ES-I3 (cell line): ENCODE data around the gene MS4A18.

Experiments
- H3K36me3 ChIP-seq: 2 replicates; pipeline ENCODE4 v1.6.1; 2013; ENCODE audit warnings: mild to moderate bottlenecking, low read length, control low read depth, moderate library complexity; ENCODE audit not compliant: insufficient read depth
- H3K4me1 ChIP-seq: 2 replicates; pipeline ENCODE4 v1.6.1; 2013; ENCODE audit warnings: mild to moderate bottlenecking, control low read depth, low read length; ENCODE audit not compliant: insufficient read depth
- H3K9ac ChIP-seq: 2 replicates; pipeline ENCODE4 v1.6.1; 2013; ENCODE audit warnings: low read depth, mild to moderate bottlenecking, low read length, moderate library complexity
- H3K9me3 ChIP-seq: 2 replicates; pipeline ENCODE4 v1.6.1; 2013; ENCODE audit warnings: mild to moderate bottlenecking, low read length, moderate library complexity; ENCODE audit not compliant: control insufficient read depth, insufficient read depth

Gene MS4A18

GRCh38 chr11:60766547-60766946 lies 42.0 kb downstream of the MS4A18 start:
- Histone ChIP-seq H3K36me3 (no peaks in the 10 kb centered on the region), H3K9ac (no peak overlapping the region), H3K9me3 (no peaks in the 10 kb centered on the region), H3K4me1 (peaks cover 2% of the 10 kb centered on the region; the same call in 1 of the 2 replicates)

DNA sequence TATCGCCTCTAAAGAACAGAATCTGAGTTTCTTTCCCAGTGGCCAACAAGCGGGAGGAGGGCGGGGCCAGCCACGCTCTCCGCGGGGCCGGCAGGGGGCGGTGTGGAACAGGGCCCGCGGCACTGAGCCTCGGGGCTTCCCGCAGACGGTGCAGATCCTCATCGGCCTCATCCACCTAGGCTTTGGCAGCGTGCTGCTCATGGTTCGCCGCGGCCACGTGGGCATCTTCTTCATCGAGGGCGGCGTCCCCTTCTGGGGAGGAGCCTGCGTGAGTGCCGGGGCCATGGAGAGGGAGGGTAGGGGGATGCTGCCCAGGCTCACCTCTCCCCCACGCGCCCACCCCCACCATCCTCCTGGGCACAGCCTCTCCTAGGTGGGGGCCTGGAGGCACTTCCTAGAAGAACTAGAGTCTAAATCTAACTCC lies 42.9 kb downstream of the MS4A18 start:
- Histone ChIP-seq H3K9ac (no peak overlapping the region), H3K9me3 (no peaks in the 10 kb centered on the region), H3K4me1 (peaks cover 2% of the 10 kb centered on the region; the same call in 1 of the 2 replicates), H3K36me3 (no peaks in the 10 kb centered on the region)

- H3K36me3 ChIP-seq: no peaks in the 10 kb centered on the region
- H3K9ac ChIP-seq: no peak overlapping the region
These were observed 43.7 kb downstream of the MS4A18 start for GRCh38 chr11:60768202-60768601.

GRCh38 chr11:60769273-60769672 lies 44.8 kb downstream of the MS4A18 start:
- Histone ChIP-seq H3K36me3 (no peaks in the 10 kb centered on the region), H3K9ac (no peak overlapping the region), H3K9me3 (no peaks in the 10 kb centered on the region), H3K4me1 (no peaks in the 10 kb centered on the region)

More at GRCh38 chr11:60768202-60768601, 43.7 kb downstream of the MS4A18 start:
- Histone ChIP-seq H3K9me3 (no peaks in the 10 kb centered on the region), H3K4me1 (no peaks in the 10 kb centered on the region)

DNA sequence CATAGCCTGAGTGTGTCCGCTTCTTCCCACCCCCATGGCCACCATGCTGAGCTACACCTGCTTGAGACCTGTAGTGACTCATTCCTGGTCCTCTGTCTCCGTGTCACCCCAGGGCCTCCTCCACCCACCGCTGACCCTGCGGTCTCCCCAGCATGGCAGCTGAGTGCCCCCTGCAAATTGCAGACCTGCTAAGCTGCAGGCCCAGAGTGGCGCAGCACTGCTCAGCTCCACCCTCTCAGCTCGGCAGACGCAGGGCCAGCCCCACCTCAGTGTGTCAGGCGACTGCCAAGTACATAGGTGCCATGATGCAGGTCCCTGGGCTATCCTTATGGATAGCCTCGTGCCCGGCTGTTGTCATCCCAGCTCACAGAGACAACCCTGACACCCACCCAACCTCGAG lies 45.3 kb downstream of the MS4A18 start:
- no peaks in the 10 kb centered on the region for H3K36me3 ChIP-seq
- H3K9ac ChIP-seq: no peak overlapping the region
- no peaks in the 10 kb centered on the region for H3K9me3 ChIP-seq
- no peaks in the 10 kb centered on the region for H3K4me1 ChIP-seq

GRCh38 chr11:60771146-60771545 lies 46.6 kb downstream of the MS4A18 start:
- no peaks in the 10 kb centered on the region for H3K4me1 ChIP-seq
- H3K9me3 ChIP-seq: no peaks in the 10 kb centered on the region
- H3K36me3 ChIP-seq: no peaks in the 10 kb centered on the region
- no peak overlapping the region for H3K9ac ChIP-seq

DNA sequence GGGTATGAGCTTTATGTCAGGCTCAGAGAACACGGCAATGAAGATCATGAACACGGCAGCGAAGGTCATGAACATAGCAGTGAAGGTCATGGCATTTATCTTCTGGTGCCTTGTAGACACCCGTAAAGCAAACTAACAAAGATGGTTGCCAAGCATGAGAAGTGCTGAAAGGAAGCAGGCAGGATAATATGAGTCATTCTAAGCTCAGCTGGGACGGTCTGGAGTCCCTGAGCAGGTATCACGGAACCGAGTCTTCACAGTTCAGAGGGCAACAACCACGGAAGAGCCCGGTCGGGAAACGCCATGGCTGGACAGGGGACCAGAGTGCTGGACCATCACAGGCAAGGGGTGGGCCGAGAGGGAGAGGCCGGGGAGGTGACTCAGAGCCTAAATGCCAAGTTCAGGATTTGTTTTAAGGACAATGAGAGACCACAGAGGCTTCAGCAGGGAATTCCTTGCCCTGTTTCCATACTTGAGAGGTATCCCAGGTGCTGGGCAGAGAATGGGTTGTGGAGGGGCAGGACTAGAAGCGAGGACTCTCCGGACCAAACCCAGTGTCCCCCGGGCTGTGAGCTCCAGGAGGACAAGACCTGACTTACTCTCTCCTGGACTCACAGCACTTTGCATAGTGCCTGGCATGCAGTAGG lies 47.5 kb downstream of the MS4A18 start:
- no peaks in the 10 kb centered on the region for H3K36me3 ChIP-seq
- no peaks in the 10 kb centered on the region for H3K9me3 ChIP-seq
- H3K4me1 ChIP-seq: no peaks in the 10 kb centered on the region
- no peak overlapping the region for H3K9ac ChIP-seq

GRCh38 chr11:60772666-60773065 lies 48.1 kb downstream of the MS4A18 start:
- Histone ChIP-seq H3K9me3 (no peaks in the 10 kb centered on the region), H3K36me3 (no peaks in the 10 kb centered on the region), H3K9ac (no peak overlapping the region), H3K4me1 (no peaks in the 10 kb centered on the region)

DNA sequence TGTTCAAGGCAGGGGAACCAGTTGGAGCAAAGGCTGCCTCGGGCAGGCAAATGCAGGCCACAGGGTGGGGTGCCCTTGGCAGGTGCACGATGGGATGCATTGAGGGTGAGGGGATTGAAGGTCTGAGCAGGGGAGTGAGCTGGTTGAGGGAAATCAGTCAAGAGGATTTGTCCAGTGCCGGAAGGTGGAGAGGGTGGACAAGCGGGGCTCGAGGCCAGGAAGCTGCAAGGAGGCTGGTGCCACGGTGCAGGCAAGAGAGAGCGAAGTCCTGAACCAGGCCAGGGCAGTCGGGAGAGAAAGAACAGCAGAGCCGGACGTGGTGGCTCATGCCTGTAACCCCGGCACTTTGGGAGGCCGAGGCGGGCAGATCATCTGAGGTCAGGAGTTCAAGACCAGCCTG lies 50.2 kb downstream of the MS4A18 start:
- H3K36me3 ChIP-seq: no peaks in the 10 kb centered on the region
- H3K9ac ChIP-seq: no peak overlapping the region
- H3K9me3 ChIP-seq: no peaks in the 10 kb centered on the region
- no peaks in the 10 kb centered on the region for H3K4me1 ChIP-seq

- Histone ChIP-seq H3K9me3 (no peaks in the 10 kb centered on the region), H3K4me1 (no peaks in the 10 kb centered on the region), H3K36me3 (no peaks in the 10 kb centered on the region), H3K9ac (no peak overlapping the region)
These were observed 51.0 kb downstream of the MS4A18 start for GRCh38 chr11:60775420-60775961.

DNA sequence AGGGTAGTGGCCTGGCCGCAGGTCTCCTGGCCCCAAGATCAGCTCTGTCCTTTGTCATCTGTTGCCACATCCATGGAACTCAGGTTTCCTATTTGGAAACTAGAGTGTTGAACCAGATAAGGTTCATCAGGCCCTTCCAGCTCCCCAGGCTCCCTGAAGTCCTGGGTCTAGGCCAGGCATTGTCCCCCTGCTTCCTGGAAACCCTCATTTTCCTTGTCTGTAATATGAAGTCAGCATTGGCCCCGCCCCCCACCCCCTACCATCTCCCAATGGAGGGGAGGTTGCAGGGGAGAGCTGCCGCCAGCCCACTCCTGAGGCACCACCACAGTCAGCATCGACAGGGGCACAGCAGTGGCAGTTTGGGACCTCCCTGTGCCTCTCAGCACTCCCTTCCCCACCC lies 51.6 kb downstream of the MS4A18 start:
- Histone ChIP-seq H3K9ac (no peak overlapping the region), H3K4me1 (no peaks in the 10 kb centered on the region), H3K9me3 (no peaks in the 10 kb centered on the region), H3K36me3 (no peaks in the 10 kb centered on the region)

DNA sequence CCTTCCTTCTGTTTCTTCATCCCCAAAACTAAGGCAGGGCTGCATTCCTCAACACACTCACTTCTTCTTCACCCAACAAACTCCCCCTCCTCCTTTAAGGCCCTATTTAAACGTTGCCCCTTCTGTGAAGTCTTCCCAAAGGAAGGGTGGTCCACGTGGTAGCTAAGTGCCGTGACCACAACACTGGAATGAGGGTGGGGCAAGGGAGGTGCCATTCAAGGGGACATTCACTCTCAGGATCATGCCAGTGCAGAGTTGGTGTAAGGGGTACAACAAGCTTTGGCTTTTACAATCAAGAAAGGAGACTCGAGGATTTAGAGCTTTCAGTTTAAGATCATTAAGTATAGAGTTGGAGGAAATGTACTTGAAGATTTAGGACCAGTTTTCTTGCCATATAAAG lies 52.6 kb downstream of the MS4A18 start:
- Histone ChIP-seq H3K9ac (no peak overlapping the region), H3K9me3 (no peaks in the 10 kb centered on the region), H3K4me1 (no peaks in the 10 kb centered on the region), H3K36me3 (no peaks in the 10 kb centered on the region)

DNA sequence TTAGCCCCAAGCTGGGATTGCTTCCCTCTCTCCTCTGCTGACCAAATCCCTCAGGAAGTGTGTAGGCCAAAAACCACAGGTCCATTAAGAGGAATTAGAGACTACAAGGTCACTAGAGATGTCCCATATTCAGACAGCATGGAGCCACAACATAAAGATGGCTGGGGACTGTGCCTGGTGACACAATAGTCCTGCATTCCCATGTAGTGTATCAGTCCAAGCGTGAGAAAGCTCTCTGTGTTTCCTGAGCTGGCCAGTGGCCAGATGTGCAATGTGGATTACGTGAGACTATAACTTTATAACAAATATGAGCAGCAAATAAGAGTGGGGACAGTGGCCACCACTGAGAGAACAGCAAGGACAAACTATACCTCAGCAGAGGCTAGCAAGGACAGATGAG lies 53.1 kb downstream of the MS4A18 start:
- H3K9ac ChIP-seq: no peak overlapping the region
- H3K4me1 ChIP-seq: no peaks in the 10 kb centered on the region
- no peaks in the 10 kb centered on the region for H3K36me3 ChIP-seq
- no peaks in the 10 kb centered on the region for H3K9me3 ChIP-seq

GRCh38 chr11:60780065-60780464 lies 55.5 kb downstream of the MS4A18 start:
- H3K36me3 ChIP-seq: no peaks in the 10 kb centered on the region
- no peaks in the 10 kb centered on the region for H3K9me3 ChIP-seq
- no peak overlapping the region for H3K9ac ChIP-seq
- no peaks in the 10 kb centered on the region for H3K4me1 ChIP-seq

GRCh38 chr11:60780774-60781173 lies 56.3 kb downstream of the MS4A18 start:
- H3K9ac ChIP-seq: no peak overlapping the region
- no peaks in the 10 kb centered on the region for H3K9me3 ChIP-seq
- no peaks in the 10 kb centered on the region for H3K36me3 ChIP-seq
- no peaks in the 10 kb centered on the region for H3K4me1 ChIP-seq
